Measurements from ENCODE around the gene STAP2. TPM values are rescaled to one million over a fixed set of nuclear protein-coding genes. Genes with fewer than 3 reads are reported as not detected.

STAP2 gene, protein sequence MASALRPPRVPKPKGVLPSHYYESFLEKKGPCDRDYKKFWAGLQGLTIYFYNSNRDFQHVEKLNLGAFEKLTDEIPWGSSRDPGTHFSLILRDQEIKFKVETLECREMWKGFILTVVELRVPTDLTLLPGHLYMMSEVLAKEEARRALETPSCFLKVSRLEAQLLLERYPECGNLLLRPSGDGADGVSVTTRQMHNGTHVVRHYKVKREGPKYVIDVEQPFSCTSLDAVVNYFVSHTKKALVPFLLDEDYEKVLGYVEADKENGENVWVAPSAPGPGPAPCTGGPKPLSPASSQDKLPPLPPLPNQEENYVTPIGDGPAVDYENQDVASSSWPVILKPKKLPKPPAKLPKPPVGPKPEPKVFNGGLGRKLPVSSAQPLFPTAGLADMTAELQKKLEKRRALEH
- 30.2 and 38.4 TPM in 2 replicates for total RNA-seq (2014; rRNA removed; shearing (Covaris generic))

DNA sequence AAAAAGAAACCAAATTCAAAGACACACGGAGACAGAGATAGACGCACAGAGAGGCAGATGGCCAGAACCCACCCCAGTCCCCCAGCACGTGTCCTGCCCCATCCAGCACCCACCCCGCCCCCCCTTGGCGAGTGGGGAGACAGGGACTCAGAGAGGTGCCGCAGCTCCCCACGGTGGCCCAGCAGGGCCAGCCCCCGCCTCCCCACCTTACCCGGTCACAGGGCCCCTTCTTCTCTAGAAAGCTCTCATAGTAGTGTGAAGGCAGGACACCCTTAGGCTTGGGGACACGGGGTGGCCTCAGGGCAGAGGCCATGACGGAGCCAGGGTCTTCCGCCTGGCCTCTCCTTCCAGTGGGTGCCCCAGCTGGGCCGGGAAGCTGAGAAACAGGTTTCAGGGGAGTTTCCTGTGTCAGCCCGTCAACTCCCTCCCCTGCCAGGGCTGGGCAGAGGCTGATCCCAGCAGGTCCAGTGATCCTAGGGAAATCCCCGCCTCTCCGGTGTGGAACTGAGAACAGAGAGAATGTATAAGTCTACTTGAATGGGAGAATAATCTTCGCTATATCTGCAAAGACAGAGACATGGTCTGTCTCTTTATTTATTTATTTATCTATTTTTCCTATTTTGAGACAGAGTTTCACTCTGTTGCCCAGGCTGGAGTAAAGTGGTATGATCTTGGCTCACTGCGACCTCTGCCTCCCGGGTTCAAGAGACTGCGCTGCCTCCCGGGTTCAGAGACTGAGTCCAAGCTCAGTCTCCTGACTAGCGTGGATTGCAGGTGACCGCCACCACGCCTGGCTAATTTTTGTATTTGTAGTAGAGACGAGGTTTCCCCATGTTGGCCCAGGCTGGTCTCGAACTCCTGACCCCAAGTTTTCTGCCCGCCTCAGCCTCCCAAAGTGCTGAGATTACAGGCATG lies at the start of gene STAP2:
TSS of gene STAP2 (minus strand) at position 387 of the 915 bp plus-strand sequence. CDS start at position 313, 74 bp downstream.
- DNase-seq (ENCODE audit: low read depth) = peak; percentile 51

DNA sequence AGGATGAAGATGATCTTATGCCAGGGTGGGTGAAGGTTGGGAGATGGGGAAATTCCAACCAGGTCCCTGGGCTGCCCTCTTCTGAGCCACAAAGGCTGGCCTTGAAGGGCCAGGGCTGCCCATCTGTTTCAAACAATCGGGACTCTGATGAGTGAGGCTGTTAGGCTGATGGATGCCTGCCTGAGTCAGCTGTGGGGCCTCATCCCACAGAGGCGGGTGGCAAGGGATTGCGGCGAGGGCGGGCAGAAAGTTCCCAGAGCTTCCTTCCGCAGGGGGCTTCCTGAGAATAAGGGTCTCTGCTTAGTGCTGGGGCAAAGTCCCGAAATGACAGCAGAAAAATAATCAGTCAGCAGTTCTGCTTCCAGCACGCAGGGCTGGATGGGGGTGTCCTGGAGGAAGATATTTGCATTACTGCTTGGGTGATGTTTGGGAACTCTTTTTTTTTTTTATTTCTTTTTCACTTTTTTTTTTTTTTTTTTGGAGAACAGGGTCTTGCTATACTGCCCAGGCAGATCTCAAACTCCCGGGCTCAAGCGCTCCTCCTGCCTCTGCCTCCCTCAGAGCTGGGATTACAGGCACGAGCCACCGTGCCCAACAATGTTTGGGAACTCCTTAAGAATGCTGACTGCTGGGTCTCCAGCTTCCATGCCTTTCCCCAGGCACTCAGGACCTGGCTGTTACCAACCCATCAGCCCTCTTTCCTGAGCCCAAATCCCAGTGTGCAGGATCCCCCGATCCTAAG lies 47.6 kb upstream of the STAP2 start:
- DNase-seq (ENCODE audit: low read depth) = peak; percentile 42

DNA sequence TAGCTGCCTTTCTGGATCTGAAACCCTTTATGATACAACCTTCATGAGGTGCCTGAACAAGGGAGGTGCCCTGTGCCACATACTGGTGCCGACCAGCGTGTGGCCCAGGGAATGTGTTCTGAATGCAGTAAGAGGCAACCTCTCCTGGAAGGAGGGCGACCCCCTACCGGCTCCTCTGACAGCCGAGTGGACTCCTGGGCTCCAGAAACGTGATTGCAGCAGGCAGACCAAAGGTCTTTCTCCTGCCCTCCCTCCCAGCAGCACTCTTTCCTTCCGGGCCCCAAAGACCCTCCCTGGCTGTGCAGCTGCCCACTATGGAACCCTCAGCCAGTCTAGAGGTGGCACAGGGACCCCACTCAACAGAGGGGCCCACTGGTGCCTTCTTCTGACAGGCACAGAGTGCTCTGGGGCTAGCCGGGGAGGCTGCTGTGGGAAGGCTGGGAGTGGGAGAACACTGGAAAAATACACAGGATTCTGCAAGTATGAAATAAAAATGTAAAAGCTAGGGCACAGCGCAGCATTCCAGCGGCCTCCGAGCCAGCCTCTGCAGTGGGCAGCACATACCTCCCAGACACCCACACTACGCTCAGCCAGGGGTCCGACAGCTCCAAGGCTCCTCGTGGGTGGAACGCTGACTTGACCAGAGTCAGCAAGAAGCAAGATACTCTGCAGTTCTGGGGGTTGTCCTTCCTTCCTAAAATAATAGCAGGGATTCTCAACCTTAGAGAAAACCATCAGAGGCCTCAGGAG lies 46.8 kb upstream of the STAP2 start:
- no peak for DNase-seq (ENCODE audit: low read depth)

DNA sequence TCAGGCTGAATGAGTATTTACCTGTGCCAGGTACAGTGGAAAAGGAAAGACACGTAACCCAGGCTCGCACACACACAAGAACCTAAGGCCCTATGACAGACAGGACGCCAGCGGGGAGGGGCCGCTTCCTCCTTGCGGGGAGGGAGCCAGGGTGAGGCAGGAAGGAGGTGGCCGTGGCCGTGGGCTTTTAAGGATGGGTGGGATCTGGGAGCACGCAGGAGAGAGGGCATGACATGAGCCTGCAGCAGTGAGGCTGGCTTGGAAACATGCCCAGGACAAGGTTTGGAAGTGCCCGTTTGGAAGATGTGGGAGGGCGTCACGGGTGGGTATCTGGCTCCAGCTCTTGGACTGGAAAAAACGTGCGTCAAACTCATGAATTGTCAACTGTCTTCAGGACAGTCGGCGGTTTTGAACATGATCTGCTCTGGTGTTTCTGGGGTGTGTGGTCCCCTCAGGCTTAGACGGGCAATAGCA lies 41.7 kb upstream of the STAP2 start:
- DNase-seq (ENCODE audit: low read depth) = peak; percentile 63

DNA sequence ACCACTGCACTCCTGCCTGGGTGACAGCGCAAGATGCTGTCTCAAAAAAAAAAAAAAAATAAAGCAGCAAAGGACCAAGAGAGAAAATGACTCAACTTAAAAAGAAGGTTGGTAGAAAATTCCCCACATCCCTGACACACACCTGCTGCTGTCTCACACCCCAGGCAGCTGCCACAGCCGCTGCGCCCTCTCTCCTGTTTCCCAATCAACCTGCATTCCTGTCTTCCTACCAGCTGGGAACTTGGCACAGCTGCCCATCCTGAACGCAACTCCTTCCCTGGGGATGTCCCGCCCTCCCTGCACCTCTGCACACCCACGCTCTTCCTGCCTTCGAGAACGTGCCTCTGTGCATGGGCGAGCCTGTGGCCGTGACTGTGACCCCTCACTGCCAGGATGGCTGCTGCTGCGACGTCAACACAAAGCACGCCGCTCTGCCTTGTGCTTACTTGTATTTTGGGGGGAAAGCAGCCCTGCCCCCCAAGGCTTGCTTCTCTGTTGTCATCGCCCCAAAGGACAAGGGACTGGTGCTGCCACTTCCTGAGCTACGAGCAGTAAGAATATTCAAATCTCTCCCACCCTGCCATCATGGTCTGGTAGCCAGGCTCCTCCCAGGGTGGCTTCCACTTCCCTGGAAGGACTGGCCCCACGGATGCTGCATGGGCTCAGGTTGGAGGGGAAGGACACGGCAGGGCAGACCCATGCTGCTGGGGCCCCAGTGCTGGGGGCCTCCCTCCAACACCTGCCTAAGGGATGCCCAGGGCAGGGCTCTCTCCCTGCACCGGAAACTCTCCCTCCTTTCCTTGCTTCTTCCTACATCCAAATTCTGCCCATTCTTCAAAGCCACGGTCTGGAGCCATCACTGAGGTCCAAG lies 41.0 kb upstream of the STAP2 start:
- DNase-seq (ENCODE audit: low read depth) = peak; percentile 62

DNA sequence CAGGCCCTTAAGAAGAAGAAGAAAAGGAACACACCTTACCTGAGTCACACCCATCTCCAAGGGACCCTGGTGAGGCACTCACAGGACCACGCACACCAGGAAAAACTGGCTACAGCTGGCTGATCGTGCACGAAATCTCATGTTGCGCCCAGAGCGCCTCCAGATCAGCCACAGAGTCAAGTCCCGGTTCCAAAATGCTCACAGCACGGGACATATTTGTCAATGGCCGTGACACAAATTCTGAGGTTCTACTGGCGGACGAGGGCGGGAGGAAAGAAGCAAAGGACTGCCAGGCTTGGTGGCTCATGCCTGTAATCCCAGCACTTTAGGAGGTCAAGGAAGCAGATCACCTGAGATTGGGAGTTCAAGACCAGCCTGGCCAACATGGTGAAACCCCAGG lies 40.3 kb upstream of the STAP2 start:
- DNase-seq (ENCODE audit: low read depth) = no peak

DNA sequence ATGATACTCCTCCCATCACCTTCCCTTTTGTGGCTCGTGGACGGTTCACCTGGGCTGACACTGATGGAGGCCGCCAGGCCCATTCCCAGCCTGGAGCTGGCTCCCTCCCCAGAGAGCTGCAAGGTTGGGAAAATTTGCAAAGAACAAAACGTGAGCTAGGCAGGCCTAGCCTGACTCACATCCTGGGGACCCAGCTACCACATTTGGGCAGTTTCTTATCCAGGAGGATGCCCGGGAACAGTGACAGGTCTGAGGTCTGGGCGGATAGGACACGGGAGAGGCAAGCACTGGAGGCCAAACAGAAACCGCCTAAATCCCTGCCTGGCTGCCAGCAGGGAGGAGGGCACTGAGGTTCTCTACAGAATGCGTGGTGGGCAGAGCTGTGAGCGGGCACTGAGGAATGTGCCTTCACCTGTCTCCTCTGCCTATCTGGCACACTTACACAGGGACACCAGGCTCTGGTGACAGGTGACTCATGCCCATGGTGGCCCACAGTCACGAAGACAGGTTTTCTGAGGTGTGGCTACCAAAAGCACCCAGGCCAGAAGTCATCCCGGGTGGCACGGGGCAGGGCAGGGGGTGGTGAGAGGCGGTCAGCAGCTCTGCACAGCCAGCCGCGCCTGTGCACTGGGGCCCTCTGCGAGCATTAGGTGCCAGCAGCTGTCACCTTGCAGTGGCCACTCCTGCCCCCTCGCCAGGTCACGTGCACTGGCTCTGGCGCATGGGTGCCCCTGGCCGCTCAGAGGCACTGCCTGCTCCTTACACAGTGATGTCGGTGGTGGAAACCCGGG lies 38.6 kb upstream of the STAP2 start:
- DNase-seq (ENCODE audit: low read depth) = peak; percentile 82

DNA sequence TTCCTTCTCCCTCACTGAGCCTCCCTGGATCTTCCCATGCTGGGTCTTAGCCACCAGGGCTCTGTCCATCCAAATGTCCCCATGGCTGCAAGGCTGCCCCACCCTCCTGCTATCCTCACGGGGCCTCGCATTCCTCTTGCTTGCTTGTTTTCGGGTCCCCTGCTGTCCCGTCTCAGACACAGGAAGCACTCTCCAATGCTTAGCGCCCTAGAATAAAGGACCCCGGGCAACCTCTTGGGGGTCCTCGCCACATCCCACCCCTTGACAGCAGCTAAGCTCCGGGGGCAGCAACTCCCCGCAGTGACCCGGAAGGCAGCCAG lies 38.0 kb upstream of the STAP2 start:
- DNase-seq (ENCODE audit: low read depth) = no peak

DNA sequence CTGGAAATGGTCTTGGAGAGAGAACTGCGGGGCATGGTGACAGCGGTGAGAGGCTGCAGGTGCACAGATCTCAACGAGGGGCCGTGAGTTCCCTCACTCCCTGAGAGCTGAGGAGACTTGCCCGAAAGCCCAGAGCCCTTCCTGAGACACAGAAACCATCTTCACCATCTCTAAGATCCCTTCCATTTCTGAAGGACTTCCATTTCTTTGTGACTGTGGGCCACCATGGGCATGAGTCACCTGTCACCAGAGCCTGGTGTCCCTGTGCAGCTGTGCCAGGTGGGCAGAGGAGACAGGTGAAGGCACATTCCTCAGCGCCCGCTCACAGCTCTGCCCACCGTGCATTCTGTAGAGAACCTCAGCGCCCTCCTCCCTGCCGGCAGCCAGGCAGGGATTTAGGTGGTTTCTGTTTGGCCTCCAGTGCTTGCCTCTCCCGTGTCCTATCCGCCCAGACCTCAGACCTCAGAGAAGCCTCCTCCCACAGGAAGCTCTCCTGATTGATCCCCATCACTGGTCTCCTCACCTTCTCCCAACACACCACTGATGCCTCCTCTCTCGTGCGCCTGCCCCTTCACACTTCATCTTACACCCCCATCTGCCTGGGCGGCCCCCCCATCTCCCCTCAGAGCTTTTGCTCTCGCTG lies 37.5 kb upstream of the STAP2 start:
- DNase-seq (ENCODE audit: low read depth) = no peak

DNA sequence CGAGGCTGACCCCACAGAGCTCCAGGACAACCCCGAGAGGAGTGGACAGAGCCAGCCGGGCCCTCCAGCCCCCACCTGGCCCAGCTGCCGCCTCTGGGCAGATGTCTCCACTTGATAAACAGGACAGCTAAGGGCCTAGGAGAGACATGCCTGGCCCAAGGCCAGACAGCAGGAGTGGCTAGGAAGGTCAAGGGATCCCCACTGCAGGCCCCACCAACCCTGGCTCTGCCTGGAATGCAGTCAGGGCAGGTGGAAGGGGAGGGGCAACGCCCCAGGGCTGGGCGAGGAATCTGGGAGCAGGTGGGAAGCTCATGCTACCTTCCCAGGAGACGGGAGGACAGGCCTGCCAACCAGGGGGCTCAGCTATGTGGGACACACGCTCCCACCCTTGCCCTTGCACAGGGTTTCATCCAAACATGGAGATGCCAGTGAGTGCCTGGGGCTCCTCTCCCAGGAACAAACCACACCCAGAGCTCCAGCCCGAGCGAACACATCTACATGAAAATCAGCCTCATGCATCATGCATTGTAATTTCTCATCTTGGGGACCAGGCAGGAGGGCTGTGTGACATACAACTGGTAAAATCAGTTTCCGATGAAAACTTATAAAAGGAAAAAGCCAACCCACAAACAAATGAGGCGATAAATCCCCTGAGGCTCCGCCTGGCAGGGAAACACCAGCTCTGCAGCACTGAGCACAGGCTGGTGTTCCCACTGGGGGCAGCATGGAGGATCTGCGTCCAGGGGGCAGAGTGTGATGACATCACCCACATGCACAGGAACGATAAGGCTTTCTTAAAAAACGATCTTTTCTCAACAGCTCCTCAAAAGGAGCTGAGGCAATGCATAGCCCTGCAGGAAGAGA lies 36.8 kb upstream of the STAP2 start:
- peak; percentile 94 for DNase-seq (ENCODE audit: low read depth)

DNA sequence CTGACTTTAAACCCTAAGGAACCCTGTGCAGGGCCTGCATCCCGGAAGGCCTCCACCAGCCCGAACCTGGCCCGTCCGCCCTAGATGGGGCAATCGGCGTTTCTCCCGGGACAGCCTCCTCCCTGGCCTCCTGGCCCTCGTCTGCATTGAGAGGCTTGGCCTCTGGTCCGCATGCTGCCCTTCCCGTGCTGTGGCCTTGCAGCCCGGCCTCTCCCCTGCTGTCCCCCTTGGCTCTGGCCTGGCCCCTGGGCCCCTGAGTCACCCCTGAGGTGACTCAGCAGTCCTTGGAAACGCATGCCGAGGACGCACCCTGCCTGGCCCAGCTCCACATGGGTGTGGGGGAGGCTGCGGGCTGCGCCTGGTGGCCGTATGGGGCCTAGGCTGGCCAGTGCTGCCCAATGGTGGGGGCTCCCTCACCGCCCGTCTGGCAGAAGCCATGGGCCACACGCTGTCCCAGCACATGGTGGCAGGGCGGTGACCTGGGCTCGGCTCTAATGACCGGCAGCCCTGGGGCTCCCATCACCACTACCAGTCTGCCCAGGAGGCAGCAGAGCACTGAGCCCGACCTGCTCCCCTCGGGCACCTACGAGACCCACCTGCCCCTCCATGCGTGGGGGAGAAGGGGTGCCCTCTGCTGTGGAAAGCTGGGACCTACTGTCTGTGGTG lies 36.0 kb upstream of the STAP2 start:
- peak; percentile 98 for DNase-seq (ENCODE audit: low read depth)

DNA sequence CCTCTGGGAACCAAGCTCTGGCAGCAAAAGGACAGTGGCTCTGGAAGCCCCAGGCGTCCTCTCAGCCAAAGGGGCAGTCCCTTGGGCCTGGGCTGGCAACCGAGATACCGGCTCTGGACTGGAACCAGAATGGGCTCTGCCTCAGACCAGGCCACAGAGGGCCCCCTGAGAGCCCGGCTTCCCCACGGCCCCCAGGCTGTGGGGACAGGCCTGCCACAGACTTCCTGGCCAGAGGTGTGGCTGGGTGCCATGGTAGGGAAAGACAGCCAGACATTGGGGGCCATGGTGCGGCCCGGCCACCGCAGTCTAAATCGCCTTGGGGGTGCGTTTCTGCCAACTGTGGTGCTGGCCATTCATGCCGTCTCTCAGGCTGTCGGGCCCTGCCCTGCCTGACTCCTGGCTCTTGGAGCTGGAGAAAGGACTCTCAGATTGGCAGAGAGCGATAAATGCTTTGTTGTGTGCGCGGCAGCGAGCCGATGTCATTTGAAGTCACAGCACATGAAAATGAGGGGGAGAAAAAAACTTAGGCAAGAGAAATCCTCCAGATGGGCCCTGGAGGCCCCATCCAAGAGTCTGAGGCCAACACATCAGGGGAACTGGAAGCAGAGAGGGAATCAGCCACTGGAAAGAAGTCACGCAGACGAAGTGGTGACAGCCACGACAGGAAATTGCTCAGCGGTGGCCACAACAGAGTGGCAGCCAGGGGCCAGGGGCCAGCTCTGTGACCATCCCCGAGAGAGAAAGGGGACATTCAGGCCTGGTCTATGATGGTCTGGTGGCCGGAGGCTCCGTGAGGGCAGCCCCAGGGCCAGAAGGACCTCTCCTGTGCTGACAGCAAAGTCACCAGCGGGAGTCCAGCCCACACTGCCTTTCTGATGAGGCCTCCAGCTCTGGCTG lies 35.2 kb upstream of the STAP2 start:
- DNase-seq (ENCODE audit: low read depth) = peak; percentile 94

DNA sequence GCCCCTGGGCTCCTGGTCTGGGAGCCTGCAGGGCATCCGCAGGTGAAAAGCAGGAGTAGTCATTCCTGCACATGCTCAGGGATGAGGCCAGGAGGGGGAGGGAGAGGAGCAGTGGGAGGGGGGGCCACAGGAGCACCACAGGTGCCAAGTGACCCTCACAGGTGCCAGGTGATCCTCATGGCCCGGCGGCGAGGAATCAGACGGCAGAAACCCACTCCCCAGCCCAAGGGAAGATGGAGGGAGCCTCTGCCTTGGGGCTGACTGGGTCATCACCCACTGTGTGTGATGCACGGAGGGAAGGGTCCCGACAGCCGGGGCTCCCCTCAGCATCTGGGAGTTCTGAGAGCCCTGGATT lies 34.4 kb upstream of the STAP2 start:
- no peak for DNase-seq (ENCODE audit: low read depth)

DNA sequence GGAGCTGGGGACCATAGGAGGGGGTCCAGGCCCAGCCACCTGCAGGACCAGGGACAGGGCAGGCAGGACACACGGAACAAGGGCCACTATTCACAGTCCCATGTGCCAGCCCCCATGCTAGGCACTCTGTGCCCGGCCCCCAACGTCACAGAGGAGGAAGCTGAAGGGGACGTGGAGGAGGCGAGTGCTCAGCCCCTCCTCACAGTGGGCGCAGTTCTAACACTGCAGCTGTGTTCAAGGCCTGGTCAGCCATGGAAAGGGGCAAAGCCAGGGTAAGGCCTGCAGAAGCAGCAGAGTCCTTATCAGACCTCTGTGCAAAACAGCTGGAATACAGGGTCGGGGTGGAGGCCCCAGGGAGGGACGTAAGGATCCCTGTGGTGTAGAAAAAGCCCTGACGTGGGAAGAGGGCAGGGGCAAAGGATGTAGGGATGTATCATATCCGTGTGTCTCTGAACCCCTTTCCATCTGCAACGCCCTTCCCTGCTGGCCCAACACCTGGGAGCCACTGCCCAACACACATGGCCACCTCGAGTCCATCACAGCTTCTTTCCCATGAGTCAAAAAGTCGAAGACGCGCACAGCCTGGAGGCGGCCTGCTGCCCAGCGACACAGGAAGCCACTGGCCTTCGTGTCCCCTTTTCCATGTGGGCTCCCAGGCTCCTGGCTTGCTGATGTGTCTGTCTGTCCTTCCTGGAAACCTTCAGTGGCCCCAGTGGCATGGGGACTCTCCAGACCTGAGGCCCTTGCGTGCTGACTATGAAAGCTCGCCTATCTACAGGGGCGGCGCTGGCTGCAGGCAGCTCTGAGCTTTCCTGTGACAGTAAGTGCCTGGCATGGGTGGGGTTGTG lies 33.8 kb upstream of the STAP2 start:
- DNase-seq (ENCODE audit: low read depth) = no peak
